ENCODE results near the gene TNRC6C.

Gene TNRC6C

DNA sequence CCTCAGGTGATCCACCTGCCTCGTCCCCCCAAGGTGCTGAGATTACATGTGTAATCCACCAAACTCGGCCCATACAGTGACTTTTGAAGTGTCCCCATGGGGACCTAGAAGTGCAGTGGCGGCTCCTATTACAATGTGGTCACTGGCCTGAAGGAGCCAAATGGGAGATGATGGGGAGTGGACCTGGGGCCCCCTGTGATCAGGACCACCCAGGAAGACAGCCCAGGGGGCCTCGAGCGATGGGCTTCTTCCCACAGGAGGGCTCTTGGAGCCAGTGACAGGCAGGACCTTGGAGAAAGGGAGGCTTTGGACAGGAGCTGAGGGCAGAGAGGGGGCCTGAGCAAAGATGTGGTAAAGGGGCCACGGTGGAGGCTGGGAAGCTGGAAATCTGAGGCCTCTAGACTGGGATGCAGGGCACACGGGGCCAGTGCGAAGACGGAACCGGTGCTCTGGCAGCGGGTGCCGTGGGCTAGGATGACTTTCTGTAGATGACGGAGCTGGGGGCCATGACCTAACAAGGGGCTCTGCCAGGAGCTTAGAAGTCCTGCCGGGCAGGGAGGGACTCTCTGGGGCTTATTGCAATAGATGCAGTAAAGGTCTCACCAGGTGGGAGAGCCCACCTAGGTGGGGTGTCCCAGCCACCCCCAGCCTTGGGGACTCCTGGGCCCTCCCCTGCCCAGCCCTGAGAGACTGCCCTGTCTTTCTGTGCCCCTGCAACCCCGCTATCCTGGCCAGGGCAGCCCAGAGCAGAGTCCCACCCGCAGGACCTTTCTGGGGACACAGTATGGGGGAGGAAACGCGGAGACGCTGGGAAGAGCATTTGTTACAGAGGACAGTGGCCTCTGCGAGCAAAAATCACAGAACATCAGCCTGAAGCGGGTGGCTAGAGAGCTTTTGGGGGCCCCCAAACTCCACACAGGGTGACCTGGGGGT lies 185.0 kb downstream of the TNRC6C start:
- no peak for DNase-seq

DNA sequence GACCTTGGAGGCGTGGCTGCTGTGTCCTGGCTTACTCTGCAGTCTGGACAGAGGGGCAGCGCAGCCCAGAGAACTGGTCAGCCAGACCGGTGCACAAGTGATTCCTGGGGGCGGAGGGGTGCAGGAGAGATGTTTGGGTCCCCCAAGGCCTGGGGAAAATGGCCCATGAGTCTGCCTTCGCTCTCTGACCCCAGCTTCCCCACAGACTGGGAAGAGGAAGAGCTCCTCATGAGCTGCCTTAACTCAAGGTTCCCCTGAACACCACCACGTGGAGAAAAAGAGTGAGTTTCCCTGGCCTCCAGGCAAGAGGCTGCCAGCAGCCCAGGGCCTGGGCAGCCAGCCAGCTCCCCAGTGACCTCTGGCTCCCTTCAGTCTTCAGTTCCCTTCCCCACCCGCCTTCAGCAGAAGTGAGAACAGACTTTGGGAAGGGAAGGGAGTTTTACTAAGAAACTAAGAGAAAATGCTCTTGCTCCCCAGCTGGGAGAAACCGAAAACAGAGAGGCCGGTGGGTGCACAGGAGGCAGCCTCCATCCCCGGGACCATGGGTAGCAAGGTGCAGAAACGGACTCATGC lies 185.7 kb downstream of the TNRC6C start:
- peak; percentile 91 to 97 for DNase-seq

DNA sequence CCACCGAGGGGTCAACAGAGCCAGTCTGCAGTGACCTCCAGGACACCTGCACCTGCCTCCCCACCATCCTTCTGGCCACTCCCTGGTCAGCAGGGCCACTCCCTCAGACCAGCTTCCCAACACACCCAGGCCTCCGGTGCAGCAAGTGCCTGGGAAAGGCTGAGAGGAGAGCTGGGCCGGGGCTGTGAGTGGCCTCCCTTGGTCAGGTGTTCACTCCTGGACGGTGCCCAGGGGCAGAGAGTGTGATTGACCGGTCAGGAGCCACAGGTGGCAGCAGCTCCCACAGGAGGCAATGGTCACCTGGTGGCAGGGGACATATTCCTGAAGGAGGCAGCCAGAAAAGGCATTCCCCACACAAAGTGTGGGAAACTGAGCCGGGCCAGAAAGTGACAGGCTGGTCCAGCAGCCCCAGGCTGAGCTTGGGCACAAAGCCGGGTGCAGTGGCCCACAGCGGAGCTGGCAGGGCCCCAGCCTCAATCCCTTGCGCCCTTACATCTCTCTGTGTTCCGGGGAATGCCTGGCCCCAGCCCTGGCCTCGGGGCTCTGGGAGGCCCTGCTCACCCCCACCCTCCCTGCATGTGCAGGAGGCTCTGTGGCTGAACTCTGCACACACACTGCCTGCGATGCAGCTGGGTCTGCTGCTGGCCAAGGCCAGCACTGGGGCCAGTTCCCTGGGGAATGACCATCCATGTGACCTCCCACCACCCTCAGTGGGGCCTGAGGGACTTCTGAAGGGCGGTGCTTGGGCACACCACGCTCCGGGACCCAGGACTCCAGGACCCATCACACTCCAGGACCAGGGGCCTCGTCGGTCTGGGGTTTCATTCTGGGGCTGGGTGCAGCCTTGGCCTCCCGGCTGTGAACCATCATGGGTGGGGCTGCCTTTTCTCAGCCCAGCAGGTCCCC lies 186.5 kb downstream of the TNRC6C start:
- no peak for DNase-seq

DNA sequence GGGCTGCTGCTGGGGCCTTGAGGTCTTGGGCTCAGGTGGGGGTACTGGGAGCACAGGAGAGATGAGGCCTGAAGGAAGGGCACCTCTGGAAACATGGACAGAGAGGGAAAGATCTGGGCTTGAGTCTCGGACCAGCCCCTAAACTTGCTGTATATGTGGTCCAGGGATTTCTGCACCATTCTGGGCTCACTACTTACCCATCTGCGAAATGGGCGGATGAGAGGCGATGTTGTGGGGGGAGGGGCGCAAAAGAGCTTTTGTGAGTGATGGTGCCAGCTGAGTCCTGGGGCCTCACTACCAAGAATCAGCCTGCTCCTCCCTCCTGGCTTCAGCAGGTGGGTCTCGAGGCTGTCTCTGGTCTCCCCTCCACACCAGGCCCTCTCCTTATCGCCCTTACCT lies 188.0 kb downstream of the TNRC6C start:
- no peak for DNase-seq

DNA sequence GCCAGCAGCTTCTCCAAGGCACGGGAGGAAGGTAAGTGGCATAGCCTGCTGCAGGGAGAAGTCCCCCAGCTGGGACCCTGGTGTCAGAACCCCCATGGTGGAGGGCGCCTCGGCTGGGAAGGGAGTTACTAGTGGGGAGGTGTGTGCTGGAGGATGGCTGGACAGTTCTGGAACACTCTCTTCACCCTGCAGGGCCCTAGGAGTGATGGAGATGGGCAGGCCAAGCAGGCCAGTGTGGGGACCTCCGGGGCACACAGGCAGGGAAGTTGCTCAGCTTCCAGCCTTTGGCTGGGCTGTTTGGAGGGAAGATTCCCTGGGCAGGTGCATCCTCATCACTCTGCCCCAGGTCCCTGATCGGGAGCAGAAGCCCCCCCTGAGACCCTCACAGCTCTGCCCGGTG lies 188.4 kb downstream of the TNRC6C start:
- no peak for DNase-seq

DNA sequence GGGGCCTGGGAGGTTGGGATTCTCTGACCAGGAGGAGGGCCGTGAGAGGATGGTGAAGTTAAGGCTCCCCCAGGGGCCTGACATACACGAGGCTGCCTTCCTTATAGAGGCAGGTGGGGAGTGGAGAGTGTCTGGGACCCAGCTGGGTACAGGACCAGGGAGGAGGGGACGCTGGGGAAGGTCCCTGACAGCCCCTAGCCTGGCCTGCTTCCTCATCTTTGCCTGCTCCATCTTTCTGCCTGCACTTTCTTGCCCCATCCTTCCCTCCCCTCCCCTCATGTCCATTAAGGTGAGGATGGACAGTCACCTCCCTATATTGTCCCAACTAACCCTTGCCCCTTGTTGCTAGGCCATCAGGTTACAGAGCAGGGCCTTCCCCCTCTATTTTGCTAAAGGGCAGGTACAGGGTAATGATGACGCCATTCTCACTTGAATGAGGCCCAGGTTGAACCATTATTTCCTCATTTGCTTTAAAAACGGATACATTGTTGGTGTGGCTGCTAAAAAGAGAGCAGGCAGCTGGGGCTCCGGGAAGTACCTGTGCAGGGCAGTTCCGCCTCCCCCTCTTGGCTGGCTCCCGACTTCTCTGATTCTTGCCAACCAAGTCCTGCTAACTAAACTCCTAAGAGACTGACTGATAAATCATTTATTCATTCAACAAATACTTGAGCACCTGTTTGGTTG lies 189.0 kb downstream of the TNRC6C start:
- DNase-seq: no peak

DNA sequence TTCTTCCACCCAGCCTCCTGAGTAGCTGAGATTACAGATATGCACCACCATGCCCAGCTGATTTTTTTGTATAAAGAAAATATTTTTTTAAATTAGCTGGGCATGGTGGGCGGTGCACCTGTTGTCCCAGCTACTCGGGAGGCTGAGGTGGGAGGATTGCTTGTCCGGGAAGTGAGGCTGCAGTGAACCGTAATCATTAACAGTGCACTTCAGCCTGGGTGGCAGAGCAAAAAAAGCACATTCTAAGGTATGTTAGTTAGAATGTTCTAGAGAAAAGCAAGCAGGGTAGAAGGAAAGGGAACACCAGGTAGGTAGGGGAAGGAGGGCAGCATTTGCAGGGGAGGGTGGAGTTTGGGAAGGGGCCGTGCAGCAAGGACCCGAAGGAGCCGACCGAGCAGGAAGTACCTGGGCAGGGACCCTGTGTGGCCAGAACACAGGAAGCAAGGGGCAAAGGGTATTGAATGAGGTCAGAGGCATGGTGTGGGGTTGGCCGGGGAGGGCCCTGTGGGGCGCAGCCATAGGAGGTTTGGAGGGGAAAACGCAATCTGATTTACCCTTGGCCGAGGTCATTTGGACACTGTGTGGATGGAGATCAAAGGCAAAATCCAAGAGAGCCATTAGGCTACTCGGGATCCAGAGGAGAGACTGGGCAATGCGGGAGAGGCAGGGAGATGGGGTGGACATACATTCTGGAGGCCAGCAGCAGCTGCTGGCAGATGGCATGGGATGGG lies 189.9 kb downstream of the TNRC6C start:
- no peak for DNase-seq

- DNase-seq: no peak
Observed at GRCh38 chr17:78151514-78152008, 193.1 kb downstream of the TNRC6C start.

- DNase-seq: peak; percentile 78 to 80
Observed at GRCh38 chr17:78154903-78155811, 196.7 kb downstream of the TNRC6C start.
